Ishikawa (cell line): Measurements from ENCODE around the gene GALNT14.

ENCODE experiments used
- CEBPB ChIP-seq: IDR thresholded peaks from 2 replicates; pipeline ENCODE4 v1.6.1; 2012
- CREB1 ChIP-seq: IDR thresholded peaks from 2 replicates; pipeline ENCODE4 v1.6.1; 2012; ENCODE audit warnings: low read depth
- EGR1 ChIP-seq: IDR thresholded peaks from 2 replicates; pipeline ENCODE4 v1.6.1; 2012
- EP300 ChIP-seq: IDR thresholded peaks from 2 replicates; pipeline ENCODE4 v1.6.1; 2012; ENCODE audit warnings: borderline replicate concordance
- FOXM1 ChIP-seq: IDR thresholded peaks from 2 replicates; pipeline ENCODE4 v1.6.1; 2012; ENCODE audit warnings: low read depth, borderline replicate concordance
- MAX ChIP-seq: IDR thresholded peaks from 2 replicates; pipeline ENCODE4 v1.6.1; 2012
- NFIC ChIP-seq: IDR thresholded peaks from 2 replicates; pipeline ENCODE4 v1.6.1; 2012
- RAD21 ChIP-seq: IDR thresholded peaks from 2 replicates; pipeline ENCODE4 v1.6.1; 2012; ENCODE audit warnings: low read depth
- REST ChIP-seq: IDR thresholded peaks from 2 replicates; pipeline ENCODE4 v1.6.1; 2012; ENCODE audit warnings: low read depth, mild to moderate bottlenecking
- TAF1 ChIP-seq: IDR thresholded peaks from 2 replicates; pipeline ENCODE4 v1.6.1; 2012; ENCODE audit warnings: low read depth, mild to moderate bottlenecking
- TCF12 ChIP-seq: IDR thresholded peaks from 2 replicates; pipeline ENCODE4 v1.6.1; 2012; ENCODE audit warnings: low read depth
- TEAD4 ChIP-seq: IDR thresholded peaks from 2 replicates; pipeline ENCODE4 v1.6.1; 2012
- YY1 ChIP-seq: IDR thresholded peaks from 2 replicates; pipeline ENCODE4 v1.6.1; 2012; ENCODE audit warnings: low read depth
- ZBTB7A ChIP-seq: IDR thresholded peaks from 2 replicates; pipeline ENCODE4 v1.6.1; 2012; ENCODE audit warnings: low read depth
- TF ChIP-seq, protein P1 (sequence below): IDR thresholded peaks from 2 replicates; pipeline ENCODE4 v1.6.1; 2012

GALNT14 gene

GRCh38 chr2:31003749-31004148, 134.5 kb downstream of the GALNT14 start:
- TF ChIP-seq REST (no peak), YY1 (no peak), TAF1 (no peak), CREB1 (no peak), TEAD4 (no peak), CEBPB (no peak), MAX (no peak), FOXM1 (no peak), EP300 (no peak)
- TF ChIP-seq, protein P1, sequence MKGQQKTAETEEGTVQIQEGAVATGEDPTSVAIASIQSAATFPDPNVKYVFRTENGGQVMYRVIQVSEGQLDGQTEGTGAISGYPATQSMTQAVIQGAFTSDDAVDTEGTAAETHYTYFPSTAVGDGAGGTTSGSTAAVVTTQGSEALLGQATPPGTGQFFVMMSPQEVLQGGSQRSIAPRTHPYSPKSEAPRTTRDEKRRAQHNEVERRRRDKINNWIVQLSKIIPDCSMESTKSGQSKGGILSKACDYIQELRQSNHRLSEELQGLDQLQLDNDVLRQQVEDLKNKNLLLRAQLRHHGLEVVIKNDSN = no peak

DNA sequence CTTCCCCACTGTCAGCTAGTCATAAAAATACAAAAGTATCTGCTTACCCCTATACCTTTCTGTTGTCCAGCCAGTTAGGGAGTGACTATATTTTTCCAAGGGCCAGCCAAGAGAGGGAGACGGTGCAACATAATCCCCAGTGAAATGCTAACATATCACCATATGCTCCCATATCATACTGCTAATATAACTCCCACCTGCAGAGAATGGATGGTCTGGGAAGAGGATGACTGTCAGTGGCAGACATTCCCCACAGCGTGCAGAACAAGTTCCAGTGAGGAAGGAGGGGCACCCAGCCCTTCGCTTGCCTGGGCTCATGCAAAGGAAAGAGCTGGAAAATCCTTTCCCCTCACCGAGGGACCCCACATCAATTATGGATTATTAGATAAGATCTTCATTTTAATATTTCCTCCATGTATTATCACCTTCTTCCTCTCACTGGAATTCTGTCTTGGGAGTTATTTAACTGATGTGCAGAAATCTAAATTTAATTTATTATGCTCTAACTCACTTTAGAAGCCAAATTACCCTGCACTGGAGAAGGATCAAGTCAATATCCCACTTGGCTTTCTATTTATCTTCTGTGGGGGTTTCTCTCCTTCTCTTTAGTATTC, 135.6 kb downstream of the GALNT14 start:
- TF ChIP-seq EGR1 (no peak), CEBPB (no peak), TAF1 (no peak), EP300 (no peak)

DNA sequence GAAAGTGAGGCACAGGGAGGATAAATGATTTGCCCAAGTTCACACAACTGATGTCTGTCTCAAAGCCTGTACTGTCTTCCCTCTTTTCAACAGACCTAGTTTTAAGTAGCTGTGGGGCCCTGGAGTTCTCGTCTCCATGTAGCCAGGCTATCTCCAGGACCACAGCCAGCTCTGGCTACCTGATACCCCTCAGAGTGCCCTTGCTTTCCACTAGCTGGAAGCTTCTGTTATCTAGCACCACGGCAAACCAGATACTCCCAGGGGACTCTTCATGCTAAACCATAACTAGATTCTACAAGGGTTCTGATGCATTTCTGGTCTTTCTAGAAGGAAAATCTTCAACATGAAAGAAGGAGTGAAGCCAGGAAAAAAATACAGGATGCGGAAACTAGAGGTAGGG, 137.3 kb downstream of the GALNT14 start:
- TF ChIP-seq EP300 = no peak
- TF ChIP-seq TCF12 = no peak
- TF ChIP-seq TEAD4 = no peak
- TF ChIP-seq RAD21 = no peak
- TF ChIP-seq CEBPB = no peak
- no peak for TF ChIP-seq EGR1
- TF ChIP-seq, protein P1 = no peak
- no peak for TF ChIP-seq YY1
- TF ChIP-seq TAF1 = no peak
- TF ChIP-seq FOXM1 = no peak
- TF ChIP-seq ZBTB7A = no peak
- no peak for TF ChIP-seq CREB1
- TF ChIP-seq NFIC = no peak
- no peak for TF ChIP-seq MAX

GRCh38 chr2:30998672-30999071, 139.6 kb downstream of the GALNT14 start:
- no peak for TF ChIP-seq TCF12
- TF ChIP-seq CEBPB = no peak
- TF ChIP-seq REST = no peak
- TF ChIP-seq MAX = no peak
- TF ChIP-seq FOXM1 = no peak
- TF ChIP-seq RAD21 = no peak
- no peak for TF ChIP-seq EGR1
- TF ChIP-seq TAF1 = no peak
- TF ChIP-seq CREB1 = no peak

GRCh38 chr2:30997979-30998378, 140.3 kb downstream of the GALNT14 start:
- no peak for TF ChIP-seq MAX
- no peak for TF ChIP-seq NFIC
- TF ChIP-seq CEBPB = no peak
- TF ChIP-seq, protein P1 = no peak
- no peak for TF ChIP-seq CREB1
- TF ChIP-seq RAD21 = no peak
- no peak for TF ChIP-seq YY1
- no peak for TF ChIP-seq TEAD4
- TF ChIP-seq REST = no peak
- TF ChIP-seq EP300 = no peak
- no peak for TF ChIP-seq EGR1
- TF ChIP-seq FOXM1 = no peak
- TF ChIP-seq TCF12 = no peak
- no peak for TF ChIP-seq TAF1
- TF ChIP-seq ZBTB7A = no peak
